ENCODE data around the gene ABCA3. TPM values are rescaled to one million over a fixed set of nuclear protein-coding genes. Genes with fewer than 3 reads are reported as not detected.

The ABCA3 gene
- total RNA-seq, 1 donor = 1.4 TPM

DNA sequence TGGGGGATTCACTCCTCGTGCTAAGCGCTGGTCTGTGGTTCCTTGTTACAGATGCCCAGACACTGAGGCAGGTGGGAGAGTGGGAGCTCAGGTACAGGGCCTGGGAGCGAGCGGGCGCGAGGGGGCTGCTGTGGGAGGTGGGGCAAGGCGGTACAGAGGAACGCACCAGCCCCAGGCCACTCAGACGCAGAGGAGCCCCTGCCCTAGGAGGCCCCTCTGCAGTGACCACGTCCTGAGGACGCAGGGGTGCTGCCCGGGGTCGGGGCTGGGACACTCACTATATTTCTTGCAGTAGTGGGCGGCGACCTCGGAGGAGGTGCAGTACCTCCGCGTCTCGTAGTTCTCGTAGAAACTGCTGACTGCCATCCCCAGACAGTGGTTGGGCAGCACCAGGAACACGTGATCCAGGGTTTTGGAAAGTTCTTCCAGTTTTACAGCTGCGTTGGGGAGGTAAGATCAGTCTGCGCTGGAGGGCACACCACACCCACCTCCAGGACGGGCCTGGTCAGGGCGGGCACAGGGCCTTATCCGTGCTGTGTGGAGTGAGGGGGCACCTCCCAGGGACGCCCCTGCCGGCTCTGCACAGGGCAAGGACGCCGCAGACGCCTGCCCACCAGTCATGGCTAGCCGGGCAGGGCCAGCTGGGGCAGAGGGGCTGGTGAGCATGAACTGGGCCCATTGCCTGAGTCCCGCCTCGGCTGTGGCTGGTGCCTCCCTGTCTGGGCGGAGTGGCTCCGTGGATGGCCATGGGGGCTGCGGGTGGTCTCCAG, 56.3 kb downstream of the ABCA3 start:
- DNase-seq (ENCODE audit: insufficient read length, low spot score, missing footprints) = peak; percentile 49
- no peak overlapping the region for H3K27ac ChIP-seq (ENCODE audit: low read depth, low read length)

DNA sequence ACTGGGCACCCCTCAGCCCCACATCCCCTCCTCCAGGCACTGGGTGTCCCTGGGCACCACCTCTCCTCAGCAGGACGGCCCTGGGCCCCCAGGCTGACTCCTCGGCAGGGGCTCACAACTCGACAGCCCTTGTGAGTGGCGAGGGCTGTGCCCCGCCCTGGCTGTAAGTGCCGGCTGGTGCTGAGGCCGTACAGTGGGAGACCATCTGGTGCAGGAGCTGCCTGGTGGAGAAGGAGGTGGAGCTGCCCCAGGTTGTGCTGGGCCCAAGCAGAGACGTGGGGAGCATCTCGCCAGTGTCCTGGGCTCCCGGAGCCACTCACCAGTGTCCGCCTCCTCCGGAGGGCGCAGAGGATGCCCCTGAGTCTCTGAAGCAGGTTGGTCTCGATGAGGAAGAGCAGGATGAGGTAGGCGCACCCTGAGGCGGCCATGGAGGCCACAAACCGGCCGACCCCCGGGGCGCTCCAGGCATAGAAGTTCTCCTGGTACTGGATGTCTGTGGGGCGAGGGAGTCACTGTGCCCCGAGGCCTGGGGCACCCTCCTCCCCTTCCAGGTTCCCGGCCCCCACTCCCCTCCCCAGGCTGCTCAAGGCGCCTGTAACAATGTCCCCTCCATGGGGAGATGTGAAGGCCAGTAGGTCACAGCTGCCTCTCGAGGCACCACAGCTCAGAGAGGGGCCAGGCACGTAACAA, 57.5 kb downstream of the ABCA3 start:
- Histone ChIP-seq H2AFZ (ENCODE audit: low read length) (no peak overlapping the region), H3K36me3 (ENCODE audit: insufficient read depth, low read length) (no peaks in the 10 kb centered on the region), H3K4me3 (ENCODE audit: insufficient read depth, low read length) (no peak overlapping the region), H3K27me3 (ENCODE audit: insufficient read depth, low read length) (peaks cover 19% of the 10 kb centered on the region), H3K4me1 (ENCODE audit: insufficient read depth, low read length) (no peaks in the 10 kb centered on the region), H4K20me1 (ENCODE audit: insufficient read depth, low read length) (no peaks in the 10 kb centered on the region), H3K27ac (ENCODE audit: low read depth, low read length) (no peak overlapping the region), H3K9me3 (ENCODE audit: low read depth, low read length) (no peaks in the 10 kb centered on the region), H3K79me2 (ENCODE audit: insufficient read depth, low read length) (no peaks in the 10 kb centered on the region), H3K4me2 (ENCODE audit: insufficient read depth, low read length) (no peak overlapping the region)
- peak; percentile 62 for DNase-seq (ENCODE audit: insufficient read length, low spot score, missing footprints)
- TF ChIP-seq, protein P1, sequence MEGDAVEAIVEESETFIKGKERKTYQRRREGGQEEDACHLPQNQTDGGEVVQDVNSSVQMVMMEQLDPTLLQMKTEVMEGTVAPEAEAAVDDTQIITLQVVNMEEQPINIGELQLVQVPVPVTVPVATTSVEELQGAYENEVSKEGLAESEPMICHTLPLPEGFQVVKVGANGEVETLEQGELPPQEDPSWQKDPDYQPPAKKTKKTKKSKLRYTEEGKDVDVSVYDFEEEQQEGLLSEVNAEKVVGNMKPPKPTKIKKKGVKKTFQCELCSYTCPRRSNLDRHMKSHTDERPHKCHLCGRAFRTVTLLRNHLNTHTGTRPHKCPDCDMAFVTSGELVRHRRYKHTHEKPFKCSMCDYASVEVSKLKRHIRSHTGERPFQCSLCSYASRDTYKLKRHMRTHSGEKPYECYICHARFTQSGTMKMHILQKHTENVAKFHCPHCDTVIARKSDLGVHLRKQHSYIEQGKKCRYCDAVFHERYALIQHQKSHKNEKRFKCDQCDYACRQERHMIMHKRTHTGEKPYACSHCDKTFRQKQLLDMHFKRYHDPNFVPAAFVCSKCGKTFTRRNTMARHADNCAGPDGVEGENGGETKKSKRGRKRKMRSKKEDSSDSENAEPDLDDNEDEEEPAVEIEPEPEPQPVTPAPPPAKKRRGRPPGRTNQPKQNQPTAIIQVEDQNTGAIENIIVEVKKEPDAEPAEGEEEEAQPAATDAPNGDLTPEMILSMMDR (IDR thresholded peaks at IDR 0.05; ENCODE audit: extremely low read depth, low read depth, low read length) = no peak

More for the DNA sequence above, 56.3 kb downstream of the ABCA3 start:
- no peaks in the 10 kb centered on the region for H4K20me1 ChIP-seq (ENCODE audit: insufficient read depth, low read length)
- peaks cover 17% of the 10 kb centered on the region for H3K27me3 ChIP-seq (ENCODE audit: insufficient read depth, low read length)
- no peak overlapping the region for H3K4me2 ChIP-seq (ENCODE audit: insufficient read depth, low read length)
- H3K4me1 ChIP-seq (ENCODE audit: insufficient read depth, low read length) = no peaks in the 10 kb centered on the region
- no peaks in the 10 kb centered on the region for H3K9me3 ChIP-seq (ENCODE audit: low read depth, low read length)
- no peak overlapping the region for H3K4me3 ChIP-seq (ENCODE audit: insufficient read depth, low read length)
- no peak overlapping the region for H2AFZ ChIP-seq (ENCODE audit: low read length)
- no peaks in the 10 kb centered on the region for H3K79me2 ChIP-seq (ENCODE audit: insufficient read depth, low read length)
- no peaks in the 10 kb centered on the region for H3K36me3 ChIP-seq (ENCODE audit: insufficient read depth, low read length)
- TF ChIP-seq, protein P1 (IDR thresholded peaks at IDR 0.05; ENCODE audit: extremely low read depth, low read depth, low read length) = no peak

DNA sequence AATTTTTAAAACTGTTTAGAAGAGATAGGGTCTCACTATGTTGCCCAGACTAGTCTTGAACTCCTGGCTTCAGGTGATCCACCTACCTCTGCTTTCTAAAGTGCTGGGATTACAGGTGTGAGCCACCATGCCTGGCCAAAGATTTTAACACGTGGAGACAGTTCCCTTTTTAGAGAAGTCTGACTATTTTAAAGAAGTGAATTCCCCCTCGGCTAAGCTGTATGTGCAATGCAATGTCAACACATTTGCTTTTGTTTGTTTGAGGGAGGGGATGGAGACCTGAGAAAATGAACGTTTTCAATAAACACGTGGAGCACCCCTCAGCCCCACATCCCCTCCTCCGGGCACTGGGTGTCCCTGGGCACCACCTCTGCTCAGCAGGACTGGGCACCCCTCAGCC, 58.3 kb downstream of the ABCA3 start:
- no peaks in the 10 kb centered on the region for H3K9me3 ChIP-seq (ENCODE audit: low read depth, low read length)
- H3K27ac ChIP-seq (ENCODE audit: low read depth, low read length) = no peak overlapping the region
- TF ChIP-seq, protein P1 (IDR thresholded peaks at IDR 0.05; ENCODE audit: extremely low read depth, low read depth, low read length) = no peak
- no peak overlapping the region for H3K4me2 ChIP-seq (ENCODE audit: insufficient read depth, low read length)
- no peaks in the 10 kb centered on the region for H4K20me1 ChIP-seq (ENCODE audit: insufficient read depth, low read length)
- peaks cover 25% of the 10 kb centered on the region for H3K27me3 ChIP-seq (ENCODE audit: insufficient read depth, low read length)
- no peak overlapping the region for H3K4me3 ChIP-seq (ENCODE audit: insufficient read depth, low read length)
- no peak overlapping the region for H2AFZ ChIP-seq (ENCODE audit: low read length)
- H3K79me2 ChIP-seq (ENCODE audit: insufficient read depth, low read length) = no peaks in the 10 kb centered on the region
- peak; percentile 77 for DNase-seq (ENCODE audit: insufficient read length, low spot score, missing footprints)
- H3K4me1 ChIP-seq (ENCODE audit: insufficient read depth, low read length) = no peaks in the 10 kb centered on the region
- H3K36me3 ChIP-seq (ENCODE audit: insufficient read depth, low read length) = no peaks in the 10 kb centered on the region

DNA sequence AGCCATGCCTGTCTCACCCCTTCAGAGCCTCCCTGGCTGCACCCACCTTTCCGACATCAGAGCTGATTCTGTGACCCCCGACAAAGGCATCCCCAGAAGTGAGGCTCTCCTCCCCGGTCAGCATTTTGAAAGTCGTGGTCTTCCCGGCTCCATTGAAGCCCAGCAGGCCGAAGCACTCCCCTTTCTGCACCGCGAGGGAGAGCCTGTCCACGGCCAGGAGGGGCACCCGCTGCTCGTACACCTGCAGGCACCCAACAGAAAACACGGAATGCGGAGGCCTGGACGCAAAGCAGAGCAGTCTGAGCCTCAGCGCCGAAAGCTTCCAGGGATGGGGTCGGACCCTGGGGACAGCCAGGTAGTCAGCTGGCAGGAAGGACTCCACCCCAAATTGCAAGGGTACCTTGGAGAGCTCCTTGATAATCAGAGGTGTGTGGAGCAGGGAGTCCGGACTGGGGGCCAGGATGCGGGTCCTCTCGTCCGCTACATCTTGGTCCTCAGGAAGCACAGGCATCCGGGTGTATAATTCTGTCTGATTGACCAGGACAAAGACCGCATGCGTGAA, 59.5 kb downstream of the ABCA3 start:
- no peak overlapping the region for H3K27ac ChIP-seq (ENCODE audit: low read depth, low read length)
- DNase-seq (ENCODE audit: insufficient read length, low spot score, missing footprints) = peak; percentile 76
- no peaks in the 10 kb centered on the region for H3K4me1 ChIP-seq (ENCODE audit: insufficient read depth, low read length)
- no peaks in the 10 kb centered on the region for H3K79me2 ChIP-seq (ENCODE audit: insufficient read depth, low read length)
- no peaks in the 10 kb centered on the region for H3K9me3 ChIP-seq (ENCODE audit: low read depth, low read length)
- no peaks in the 10 kb centered on the region for H3K36me3 ChIP-seq (ENCODE audit: insufficient read depth, low read length)
- H3K27me3 ChIP-seq (ENCODE audit: insufficient read depth, low read length) = peaks cover 36% of the 10 kb centered on the region
- TF ChIP-seq, protein P1 (IDR thresholded peaks at IDR 0.05; ENCODE audit: extremely low read depth, low read depth, low read length) = no peak
- no peak overlapping the region for H3K4me3 ChIP-seq (ENCODE audit: insufficient read depth, low read length)
- no peak overlapping the region for H2AFZ ChIP-seq (ENCODE audit: low read length)
- no peak overlapping the region for H3K4me2 ChIP-seq (ENCODE audit: insufficient read depth, low read length)
- H4K20me1 ChIP-seq (ENCODE audit: insufficient read depth, low read length) = no peaks in the 10 kb centered on the region
